NCI-H146 (cell line): Measurements from ENCODE around the gene PDK2.

Experiments
- DNase-seq: peaks from one replicate; lab custom pipeline; 2025; lab: John Stamatoyannopoulos, UW

PDK2 gene

DNA sequence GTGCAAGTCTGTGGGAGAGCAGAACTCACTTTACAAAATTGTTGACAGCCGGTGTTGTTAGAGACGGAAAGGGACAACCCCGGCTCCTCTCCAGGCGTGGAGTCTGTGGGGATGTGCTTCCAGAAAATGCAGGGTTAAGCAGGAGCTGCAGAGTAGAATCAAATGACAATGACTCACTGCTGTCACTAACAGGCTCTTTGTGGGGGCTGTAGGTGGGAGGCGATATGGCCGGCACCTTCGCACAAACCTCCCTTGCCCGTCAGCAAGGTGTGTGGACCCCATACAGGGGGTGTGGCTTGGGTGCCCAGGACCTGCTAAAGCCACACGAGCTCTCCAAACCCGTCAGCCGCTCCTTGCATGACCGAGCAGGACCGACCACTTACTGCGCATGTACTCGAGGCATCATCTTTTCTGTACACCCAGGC, 5.8 kb downstream of the PDK2 start:
- DNase-seq: no peak

DNA sequence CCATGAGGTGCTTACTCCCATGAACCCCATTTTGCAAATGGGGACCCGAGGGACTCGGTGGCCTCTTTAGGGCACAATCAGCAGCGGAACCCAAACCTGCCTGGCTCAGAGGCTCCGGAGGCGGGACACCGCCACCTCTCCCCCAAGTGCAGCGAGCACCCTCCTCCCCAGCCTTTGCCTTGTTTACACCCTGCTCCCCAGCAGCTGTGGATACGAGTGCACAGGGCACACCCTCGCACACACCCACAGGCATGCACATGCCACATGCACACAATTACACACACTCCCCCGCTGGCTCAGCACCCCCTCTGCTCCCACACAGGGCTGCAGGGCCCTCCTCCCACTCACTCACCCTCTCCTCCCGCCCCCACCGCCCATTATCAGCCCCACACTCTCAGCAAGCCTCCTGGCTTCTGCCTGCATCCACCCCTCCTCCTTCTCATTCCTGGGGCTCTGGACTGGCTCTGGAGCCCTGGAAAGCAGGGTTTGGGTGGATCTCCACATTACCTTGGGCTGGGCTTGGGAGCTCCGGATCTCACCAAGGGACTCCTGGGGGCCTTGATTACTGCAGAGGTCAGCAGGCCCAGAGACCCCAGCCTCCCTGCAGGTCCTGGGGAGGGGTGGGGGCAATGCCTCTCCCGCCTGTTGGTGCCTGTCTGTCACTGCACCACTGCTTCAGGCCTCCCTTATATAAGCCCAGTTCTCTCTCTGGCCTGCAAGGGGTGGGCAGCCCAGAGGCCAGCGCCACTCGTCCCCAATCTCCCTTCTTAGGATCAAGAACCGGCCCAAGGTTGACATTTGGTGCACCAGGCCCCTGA, 6.4 kb downstream of the PDK2 start:
- DNase-seq: no peak

DNA sequence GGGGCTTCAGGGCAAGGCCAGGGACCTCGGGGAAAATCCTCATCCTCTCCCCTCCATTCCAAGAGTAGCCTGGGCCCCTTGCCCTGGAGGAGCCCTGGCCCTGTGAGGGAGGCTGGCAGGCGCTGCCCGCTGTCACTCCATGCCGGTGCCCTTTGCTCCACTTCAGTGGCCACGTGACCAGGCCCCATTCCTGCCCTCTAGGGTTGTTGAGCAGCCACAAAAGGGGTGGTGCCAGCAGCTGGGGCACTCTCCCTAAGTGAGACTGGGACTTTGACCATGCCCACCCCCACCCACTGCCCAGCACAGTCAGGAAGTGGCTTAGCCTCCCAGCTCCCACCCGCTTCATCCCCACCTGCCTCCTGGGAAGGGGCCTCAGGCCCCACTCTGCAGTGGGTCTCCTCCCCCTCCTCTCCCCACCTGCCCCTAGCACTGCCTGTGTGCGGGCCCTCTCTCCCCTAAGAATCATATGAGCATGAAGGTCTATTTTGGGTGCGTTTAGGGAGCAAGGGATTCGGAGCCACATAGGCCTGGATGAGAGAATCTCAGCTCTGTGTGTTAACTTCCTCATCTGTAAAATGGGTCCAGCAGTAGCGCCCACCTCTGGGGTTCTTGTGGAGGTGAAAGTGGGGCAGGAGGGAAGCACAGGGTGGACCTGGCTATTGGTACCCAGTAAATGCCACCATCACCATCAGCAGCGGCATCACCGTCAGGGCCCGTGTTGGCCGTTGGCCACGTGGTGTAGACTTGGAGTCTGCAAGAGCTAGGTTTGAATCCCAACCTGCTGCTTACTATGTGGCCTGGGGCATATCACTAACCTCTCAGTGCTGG, 7.2 kb downstream of the PDK2 start:
- DNase-seq: no peak

DNA sequence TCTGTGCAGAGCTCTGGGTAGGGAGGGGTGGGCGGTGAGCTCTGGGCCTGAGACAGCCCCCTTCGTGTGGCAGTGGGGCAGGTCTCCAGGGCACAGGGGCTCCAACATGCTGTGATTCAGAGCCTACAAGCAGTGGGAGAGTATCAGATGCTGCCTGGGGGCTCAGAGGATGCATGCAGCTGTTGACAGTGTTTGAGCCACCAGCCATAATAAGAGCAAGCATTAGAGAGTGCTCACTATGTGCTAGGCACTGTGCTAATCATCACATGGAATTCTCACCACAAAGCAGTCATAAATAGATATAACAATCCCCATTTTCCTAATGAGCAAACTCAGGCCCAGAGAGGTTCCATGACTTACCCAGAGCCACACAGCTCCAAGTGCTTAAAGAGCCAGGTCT, 8.1 kb downstream of the PDK2 start:
- DNase-seq: no peak

DNA sequence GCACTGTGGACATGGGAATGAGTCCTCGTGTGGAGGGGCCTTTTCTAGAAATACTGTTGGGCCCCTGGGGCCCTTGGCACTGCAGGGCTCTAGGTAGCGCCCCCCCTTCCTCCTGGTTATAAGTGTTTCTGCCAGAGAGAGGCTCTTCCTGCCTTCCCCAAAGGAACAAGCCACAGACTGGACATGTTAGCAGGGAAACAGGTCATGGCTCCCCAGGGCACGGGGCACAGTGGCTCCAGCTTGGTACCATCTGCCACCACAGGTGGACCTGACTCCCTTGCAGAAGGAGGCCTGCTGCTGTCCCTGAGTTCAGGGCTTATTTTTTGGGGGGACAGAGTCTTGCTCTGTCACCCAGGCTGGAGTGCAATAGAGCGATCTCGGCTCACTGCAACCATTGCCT, 8.8 kb downstream of the PDK2 start:
- no peak for DNase-seq

DNA sequence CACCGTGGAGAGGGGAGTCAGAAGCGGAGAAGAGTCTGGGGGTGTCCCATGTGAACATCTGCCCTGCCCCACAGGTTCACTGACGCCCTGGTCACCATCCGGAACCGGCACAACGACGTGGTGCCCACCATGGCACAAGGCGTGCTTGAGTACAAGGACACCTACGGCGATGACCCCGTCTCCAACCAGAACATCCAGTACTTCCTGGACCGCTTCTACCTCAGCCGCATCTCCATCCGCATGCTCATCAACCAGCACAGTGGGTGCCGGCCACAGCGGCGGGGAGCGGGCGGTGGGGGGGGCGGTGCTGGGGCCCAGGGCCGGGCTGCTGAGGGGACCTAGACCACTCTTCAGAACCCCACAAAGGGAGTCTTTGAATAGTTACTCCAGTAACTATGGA, 10.7 kb downstream of the PDK2 start:
- no peak for DNase-seq

DNA sequence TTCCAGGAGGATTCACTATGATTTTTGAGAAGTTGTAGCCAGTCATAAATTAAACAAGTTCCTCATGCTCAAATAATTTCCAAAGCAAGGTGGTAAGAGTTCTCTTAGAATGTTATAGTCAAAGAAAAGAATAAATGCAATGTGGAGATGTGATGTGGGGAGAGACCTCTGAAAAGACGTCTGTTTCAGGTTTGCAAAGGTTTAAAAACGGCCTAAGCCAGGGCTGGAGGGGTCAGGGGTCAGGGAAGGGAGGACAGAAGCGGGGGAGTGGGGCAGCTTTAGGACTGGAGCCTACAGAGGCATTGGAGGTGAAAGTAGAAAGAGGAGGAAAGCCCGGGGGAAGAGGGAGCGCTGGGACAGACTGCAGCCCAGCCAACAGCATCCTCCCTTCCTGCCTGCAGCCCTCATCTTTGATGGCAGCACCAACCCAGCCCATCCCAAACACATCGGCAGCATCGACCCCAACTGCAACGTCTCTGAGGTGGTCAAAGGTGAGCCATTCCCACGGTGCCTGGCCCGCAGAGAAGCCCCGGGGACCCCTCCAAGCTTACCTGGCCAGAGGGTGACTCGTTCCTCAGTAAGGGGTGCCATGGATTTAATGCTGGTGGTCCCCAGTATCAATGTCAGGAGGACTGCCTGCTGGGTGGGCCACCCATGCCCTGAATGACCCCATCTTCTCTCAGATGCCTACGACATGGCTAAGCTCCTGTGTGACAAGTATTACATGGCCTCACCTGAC, 11.4 kb downstream of the PDK2 start:
- DNase-seq: no peak

DNA sequence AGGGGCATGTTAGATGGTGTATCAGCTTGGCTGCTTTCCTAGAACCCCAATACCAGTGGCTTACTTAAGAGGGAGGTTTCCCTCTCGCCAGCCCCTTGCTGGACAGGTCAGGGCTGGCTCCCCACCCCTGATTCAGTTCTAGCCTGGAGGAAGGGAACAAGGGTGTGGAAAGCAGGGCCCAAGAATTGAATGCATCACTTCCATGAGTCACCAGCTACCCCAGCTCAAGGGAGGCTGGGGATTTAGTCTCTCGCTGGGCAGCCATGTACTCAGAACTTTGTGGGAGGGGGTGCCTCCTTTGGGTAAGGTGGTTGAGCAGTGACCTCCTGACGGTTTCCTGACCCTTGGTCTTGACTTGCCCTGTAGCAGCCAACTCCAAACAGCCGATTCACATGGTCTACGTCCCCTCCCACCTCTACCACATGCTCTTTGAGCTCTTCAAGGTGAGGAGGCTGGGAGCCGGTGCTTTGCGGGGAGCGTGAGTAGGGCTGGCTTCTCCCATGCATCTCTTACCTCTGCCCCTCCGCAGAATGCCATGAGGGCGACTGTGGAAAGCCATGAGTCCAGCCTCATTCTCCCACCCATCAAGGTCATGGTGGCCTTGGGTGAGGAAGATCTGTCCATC, 12.8 kb downstream of the PDK2 start:
- DNase-seq: no peak

DNA sequence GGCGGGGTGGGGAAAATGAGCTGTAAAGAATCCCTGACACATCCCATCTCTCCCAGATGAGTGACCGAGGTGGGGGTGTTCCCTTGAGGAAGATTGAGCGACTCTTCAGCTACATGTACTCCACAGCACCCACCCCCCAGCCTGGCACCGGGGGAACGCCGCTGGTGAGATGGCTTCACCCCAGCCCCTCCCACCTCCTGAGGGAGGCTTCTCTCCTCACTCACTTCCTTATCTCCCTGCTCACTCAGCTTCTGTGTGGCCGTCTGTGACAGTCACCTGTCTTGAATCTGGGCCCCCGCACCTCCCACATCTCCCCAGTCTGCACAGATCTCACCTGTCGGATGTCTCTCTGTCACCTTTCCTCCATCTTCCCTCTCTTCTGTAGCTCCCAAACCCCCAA, 13.4 kb downstream of the PDK2 start:
- DNase-seq: no peak

DNA sequence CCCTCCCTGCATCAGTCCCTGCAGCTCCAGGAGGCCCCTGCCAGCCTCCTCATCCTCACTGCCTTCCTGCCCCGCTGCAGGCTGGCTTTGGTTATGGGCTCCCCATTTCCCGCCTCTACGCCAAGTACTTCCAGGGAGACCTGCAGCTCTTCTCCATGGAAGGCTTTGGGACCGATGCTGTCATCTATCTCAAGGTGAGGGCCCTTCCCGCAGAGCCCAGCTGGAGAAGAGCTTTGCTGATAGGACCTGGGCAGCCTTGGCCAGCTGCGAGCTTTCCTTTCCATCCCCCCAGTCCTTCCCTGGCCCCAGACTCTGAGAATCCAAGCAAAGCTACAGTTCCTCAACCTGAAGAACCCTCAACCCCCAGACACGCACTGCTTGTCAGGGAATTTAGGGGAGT, 14.1 kb downstream of the PDK2 start:
- no peak for DNase-seq

DNA sequence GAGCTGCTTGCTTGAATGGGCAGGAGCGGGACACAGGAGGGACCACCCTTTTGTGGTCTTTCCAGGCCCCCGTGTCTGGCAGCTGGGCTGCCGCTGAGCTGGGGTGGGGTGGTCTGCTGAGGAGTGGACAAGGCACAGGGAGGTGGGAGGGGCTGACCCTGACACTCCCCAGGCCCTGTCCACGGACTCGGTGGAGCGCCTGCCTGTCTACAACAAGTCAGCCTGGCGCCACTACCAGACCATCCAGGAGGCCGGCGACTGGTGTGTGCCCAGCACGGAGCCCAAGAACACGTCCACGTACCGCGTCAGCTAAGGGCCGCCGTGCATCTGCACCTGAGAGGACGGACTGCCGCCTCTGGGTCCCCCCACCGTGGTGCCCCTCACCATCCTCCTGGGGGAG, 14.6 kb downstream of the PDK2 start:
- DNase-seq: no peak

DNA sequence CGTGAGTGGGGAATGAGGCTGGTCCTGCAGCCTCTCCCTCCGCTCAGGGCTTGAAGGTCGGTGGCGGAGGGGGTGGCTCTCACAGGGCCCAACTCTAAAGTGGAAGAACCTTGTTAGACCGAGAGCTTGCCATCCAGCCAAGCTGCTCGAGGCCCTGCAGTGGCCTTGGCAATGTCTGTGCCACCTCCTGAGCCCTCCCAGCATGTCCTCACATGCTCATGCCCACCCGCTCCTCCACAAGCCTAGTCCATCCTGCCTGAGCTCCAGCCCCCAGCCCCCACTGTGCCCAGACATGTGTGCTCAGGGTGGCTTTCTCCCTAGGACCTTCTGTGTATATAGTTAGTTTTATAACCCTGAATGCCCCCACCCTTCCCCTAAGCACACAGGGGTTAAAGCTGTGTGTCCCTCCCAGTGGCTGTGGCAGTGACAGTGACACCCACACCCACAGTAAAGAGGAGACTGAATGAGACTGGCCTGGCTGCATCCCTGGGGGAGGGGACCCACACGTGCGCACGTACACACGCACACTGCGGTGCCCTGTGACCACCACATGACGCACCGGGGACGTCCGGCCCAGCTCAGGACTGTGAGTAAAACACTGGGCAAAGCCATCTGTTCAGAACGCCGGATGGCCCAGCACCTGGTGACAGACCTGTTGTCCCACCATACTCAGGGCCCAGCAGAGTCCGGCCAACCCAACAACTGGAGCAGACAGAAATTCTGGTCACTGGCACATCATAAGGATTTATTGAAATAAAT, 15.6 kb downstream of the PDK2 start:
- DNase-seq: no peak

DNA sequence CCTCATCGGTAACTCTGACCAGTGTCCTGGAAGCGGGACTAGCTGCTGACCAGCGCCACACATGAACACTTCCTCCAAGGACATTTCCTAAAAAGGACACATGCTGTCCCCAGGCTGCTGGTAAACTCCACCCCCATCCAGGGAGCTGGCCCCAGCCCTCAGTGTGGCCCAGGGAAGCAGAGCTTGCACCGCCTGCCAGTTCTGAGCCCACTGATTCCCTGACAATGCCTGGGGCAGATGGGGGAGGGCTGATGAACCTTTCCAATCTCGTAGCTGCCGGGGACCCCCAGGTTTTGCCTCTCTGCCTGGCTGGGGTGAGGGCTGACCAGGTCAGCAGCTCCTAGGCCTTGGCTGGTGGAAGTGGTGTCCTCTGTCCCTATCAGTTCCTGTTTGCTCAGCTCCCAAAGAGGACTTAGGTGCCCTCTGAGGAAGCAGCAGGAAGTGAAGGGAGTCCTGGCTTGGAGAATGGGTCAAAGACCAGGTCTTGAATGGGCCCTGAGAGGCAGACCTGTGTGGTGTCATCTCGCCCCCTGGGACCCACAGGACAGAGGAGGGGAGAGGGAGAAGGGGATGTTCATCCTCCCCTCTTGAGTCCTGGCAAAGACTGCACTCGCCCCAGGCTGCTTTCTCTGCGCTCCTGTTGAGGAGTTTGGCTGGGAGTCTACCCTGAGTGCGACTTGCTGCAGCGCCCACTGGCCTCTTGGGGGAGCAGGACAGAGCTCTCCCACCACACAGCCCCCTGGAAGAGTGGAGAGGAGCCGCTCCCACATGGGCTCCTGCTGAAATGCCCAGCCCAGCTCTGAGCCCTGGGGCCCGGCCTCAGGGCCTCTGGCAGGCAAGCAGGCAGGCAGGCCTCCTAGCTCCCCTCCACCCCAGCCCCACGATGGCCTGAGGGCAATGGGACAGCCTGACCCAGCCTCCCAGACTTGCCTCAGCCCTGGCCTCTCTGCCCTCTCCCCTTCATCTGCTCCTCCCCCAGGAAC, 16.8 kb downstream of the PDK2 start:
- DNase-seq: no peak

DNA sequence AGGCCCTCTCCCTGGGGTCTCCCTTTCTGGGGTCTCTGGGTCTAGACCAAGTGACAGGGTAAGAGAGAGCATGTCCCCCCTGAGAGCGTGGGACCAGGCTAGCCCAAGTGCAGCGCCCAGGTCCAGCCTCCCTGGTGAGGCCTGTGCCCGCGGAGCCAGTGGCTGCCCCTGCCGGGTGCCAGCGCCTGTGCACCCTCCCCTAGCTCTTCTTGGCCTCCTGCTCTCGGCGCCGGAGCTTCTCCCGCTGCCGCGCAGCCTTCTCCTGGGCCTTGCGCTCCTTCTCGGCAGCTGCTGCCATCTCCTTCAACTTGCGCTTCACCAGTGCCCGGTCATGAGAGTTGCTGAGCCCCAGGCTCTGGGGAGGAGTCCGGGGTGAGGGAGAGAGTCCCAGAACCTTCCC, 17.5 kb downstream of the PDK2 start:
- no peak for DNase-seq

DNA sequence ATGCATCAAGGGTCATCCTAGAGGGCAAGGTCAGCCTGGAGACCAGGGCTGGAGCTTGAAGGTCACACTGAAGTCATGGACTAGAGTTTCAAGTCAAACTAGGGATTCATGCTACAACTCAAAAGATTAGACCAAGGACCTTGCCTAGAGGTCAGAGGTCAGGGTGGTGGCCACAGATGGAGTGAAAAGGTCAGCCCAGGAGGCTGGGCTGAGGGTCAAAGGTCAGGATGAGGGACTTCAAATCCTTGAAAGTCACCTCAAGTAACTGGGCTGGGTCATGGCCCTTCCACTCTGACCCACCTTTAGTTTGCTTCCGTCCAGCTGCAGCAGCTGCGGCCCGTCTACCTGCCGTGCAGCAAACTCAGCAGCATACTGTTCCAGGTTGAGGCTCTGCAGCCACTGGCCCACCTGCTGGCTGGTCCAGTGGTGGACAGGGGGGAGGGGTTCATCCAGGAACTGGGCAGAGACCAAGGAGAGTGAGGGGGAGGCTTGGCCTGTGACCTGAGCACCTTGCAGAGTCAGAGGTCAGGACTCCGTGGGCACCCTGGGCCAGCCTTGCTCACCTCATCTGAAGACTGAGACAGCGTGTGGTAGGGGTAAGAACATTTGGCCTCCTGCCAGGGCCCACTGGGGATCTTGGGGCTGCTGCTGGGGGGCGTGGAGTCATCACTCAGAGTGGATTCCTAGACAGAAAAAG, 18.6 kb downstream of the PDK2 start:
- DNase-seq: no peak

DNA sequence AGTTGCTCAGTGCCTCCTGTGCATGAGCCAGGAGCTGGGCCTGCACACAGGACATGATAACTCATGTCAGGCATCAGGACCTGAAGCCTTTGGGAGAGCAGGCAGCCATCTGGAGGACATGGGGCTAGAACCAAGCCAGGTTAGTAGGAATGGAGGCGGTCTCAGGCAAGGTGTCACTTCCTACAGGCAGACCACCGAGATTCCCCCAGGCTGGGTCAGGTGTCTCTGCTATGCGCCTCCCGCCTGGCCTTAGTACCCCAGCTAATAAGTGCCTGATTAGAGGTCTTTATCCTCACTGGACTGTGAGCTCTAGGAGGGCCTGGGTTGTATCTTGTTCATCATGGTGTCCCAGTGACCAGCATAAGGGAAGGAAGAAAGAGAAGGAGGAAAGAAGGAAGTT, 19.2 kb downstream of the PDK2 start:
- DNase-seq: no peak

DNA sequence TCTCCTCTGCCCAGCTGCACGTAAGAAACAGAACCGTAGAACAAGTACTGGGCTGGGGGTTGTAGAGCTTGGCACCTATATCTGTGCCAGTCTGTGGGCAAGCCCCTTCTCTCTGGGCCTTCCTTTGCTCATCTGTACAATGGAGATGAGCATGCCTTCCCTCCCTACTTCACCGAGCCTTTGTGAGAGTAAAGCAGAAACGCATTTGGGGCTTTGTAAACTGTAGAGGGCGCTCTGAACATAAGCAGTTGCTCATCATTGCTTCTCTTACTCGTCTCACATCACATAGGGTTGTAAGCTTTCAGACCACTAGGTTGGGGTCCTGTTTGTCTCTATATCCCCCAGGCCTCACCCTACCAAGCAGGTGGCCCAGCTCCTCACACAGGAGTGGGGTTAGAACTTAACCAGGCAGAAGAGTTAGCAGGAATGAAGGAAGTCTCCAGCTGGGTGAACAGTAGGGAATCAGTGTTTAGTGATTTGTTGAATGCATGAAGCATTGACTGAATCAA, 19.8 kb downstream of the PDK2 start:
- peak; percentile 18 for DNase-seq

DNA sequence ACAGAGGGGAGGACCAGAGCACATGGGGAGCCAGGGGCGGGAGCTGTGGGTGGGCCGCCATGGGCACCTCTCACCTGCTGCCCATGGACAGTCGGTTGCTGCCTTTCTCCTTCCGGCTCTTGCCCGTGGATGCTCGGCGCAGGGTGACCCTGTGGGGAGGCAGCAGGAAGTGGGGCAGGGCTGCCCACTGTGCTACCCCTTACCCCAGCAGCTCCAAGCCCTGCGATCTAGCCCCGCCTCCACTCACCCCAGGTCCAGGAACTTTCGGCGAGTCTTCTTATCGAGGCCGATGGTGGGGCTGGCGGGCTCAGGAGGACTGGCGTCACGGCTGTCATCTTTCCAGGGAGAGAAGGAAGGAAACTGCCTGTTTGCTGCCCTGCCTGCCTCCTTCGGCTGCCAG, 20.6 kb downstream of the PDK2 start:
- DNase-seq: no peak
